B cell (primary cell): ENCODE data around the gene SPAG5. TPM values are rescaled to one million over a fixed set of nuclear protein-coding genes. Genes with fewer than 3 reads are reported as not detected.
A peak's percentile ranks its signal among the peaks of the same experiment; 100 is the strongest.

ENCODE experiments used
- ATAC-seq: fragments of 200-7000 bp; cut with Tn5 transposase; one replicate; pipeline ENCODE4 v1.10.0; 2021; ENCODE audit warnings: low read depth, mild to moderate bottlenecking, moderate number of reproducible peaks, moderate library complexity
- CTCF ChIA-PET: fragments of 350-600 bp; sonication (Branson Sonifier 250); formaldehyde crosslinking; loops from one replicate; lab custom pipeline; 2021; ENCODE audit warnings: antibody characterized with exemption, inconsistent platforms; lab: Charles Lee
- POLR2A ChIA-PET: fragments of 350-600 bp; sonication (Branson Sonifier 250); formaldehyde crosslinking; loops from one replicate; lab custom pipeline; 2021; ENCODE audit warnings: antibody characterized with exemption; lab: Charles Lee
- DNase-seq: peaks from one replicate; pipeline ENCODE4 v3.0.0; 2013
- H2AFZ ChIP-seq: 2 replicates; pipeline ENCODE4 v1.6.1; 2012; ENCODE audit warnings: mild to moderate bottlenecking, low read depth, low read length; ENCODE audit not compliant: insufficient read depth, poor library complexity, severe bottlenecking
- H3K27ac ChIP-seq, 2 donors: 1 replicate in 1 of 2; 2 replicates in 1 of 2; pipeline ENCODE4 v1.5.1; 2012 to 2013; ENCODE audit warnings: low read length in 2 of 2, mild to moderate bottlenecking in 2 of 2, moderate library complexity in 1 of 2
- H3K27me3 ChIP-seq, 4 experiments: fragments of 200-600 bp in 1 of 4; sonication (generic) in 1 of 4; replicated peaks in 1 of 4; 1 replicate in 2 of 4; 2 replicates in 2 of 4; pipeline versions ENCODE4 v1.6.1 to v1.7.0; 2013 to 2016; ENCODE audit warnings: low read length in 3 of 4, mild to moderate bottlenecking in 2 of 4, mixed read lengths in 1 of 4, moderate library complexity in 1 of 4; ENCODE audit not compliant: insufficient read depth in 4 of 4, control insufficient read depth in 3 of 4; ENCODE audit errors: control extremely low read depth in 1 of 4
- H3K36me3 ChIP-seq, 2 experiments: replicated peaks in 1 of 2; 1 replicate in 1 of 2; 2 replicates in 1 of 2; pipeline versions ENCODE4 v1.6.1 to v1.7.1; 2013; ENCODE audit warnings: low read length in 1 of 2; ENCODE audit not compliant: insufficient read depth in 2 of 2, control insufficient read depth in 1 of 2; ENCODE audit errors: control extremely low read depth in 1 of 2, extremely low read depth in 1 of 2
- H3K4me1 ChIP-seq, 2 donors: fragments of 200-600 bp in 1 of 2; sonication (generic) in 1 of 2; 1 replicate in 1 of 2; 2 replicates in 1 of 2; pipeline versions ENCODE4 v1.5.1 to v1.6.1; 2013 to 2017; ENCODE audit warnings: low read length in 2 of 2; ENCODE audit not compliant: control insufficient read depth in 2 of 2, insufficient read depth in 2 of 2
- H3K4me2 ChIP-seq: replicated peaks from 2 replicates; pipeline ENCODE3; 2012; ENCODE audit warnings: mild to moderate bottlenecking, low read depth, low read length; ENCODE audit not compliant: poor library complexity, severe bottlenecking
- H3K4me3 ChIP-seq, 5 experiments: fragments of 200-600 bp in 1 of 5; sonication (generic) in 1 of 5; 1 replicate in 3 of 5; 2 replicates in 2 of 5; pipeline versions ENCODE4 v1.5.1 to v1.7.0; 2011 to 2016; ENCODE audit warnings: low read length in 4 of 5, mild to moderate bottlenecking in 4 of 5, low read depth in 2 of 5, control low read depth in 1 of 5, moderate library complexity in 1 of 5; ENCODE audit not compliant: insufficient read depth in 1 of 5; ENCODE audit errors: control extremely low read depth in 1 of 5, extremely low read depth in 1 of 5
- H3K79me2 ChIP-seq: fragments of 200-600 bp; sonication (generic); one replicate; pipeline ENCODE4 v1.6.0; 2016; ENCODE audit warnings: low read length; ENCODE audit not compliant: control insufficient read depth, insufficient read depth
- H3K9ac ChIP-seq: fragments of 200-600 bp; sonication (generic); 2 replicates; pipeline ENCODE4 v1.6.1; 2017; ENCODE audit warnings: mild to moderate bottlenecking, low read length, moderate library complexity
- H3K9me3 ChIP-seq, 3 donors: one replicate each; pipeline versions ENCODE4 v1.6.1 to v1.7.1; 2013; ENCODE audit warnings: low read length in 2 of 3; ENCODE audit not compliant: control insufficient read depth in 2 of 3, insufficient read depth in 1 of 3; ENCODE audit errors: control extremely low read depth in 1 of 3
- H4K20me1 ChIP-seq: 2 replicates; pipeline ENCODE4 v1.6.0; 2012; ENCODE audit warnings: mild to moderate bottlenecking, low read length; ENCODE audit not compliant: insufficient read depth, control insufficient read depth, poor library complexity, severe bottlenecking
- H3K27ac Mint-ChIP-seq: one replicate; pipeline ENCODE4 v1.8.0; 2021; ENCODE audit warnings: mixed read lengths
- H3K27me3 Mint-ChIP-seq: one replicate; pipeline ENCODE4 v1.8.0; 2021; ENCODE audit warnings: mixed read lengths
- H3K4me1 Mint-ChIP-seq: one replicate; pipeline ENCODE4 v1.8.0; 2021; ENCODE audit warnings: mixed read lengths
- H3K4me3 Mint-ChIP-seq: one replicate; pipeline ENCODE4 v1.8.0; 2021; ENCODE audit warnings: mixed read lengths
- H3K9me3 Mint-ChIP-seq: one replicate; pipeline ENCODE4 v1.8.0; 2022; ENCODE audit warnings: mixed read lengths; ENCODE audit not compliant: insufficient read depth
- EZH2 ChIP-seq: IDR thresholded peaks from 2 replicates; pipeline ENCODE4 v1.6.1; 2012; ENCODE audit warnings: borderline replicate concordance, low read depth, mild to moderate bottlenecking, moderate library complexity, low read length; ENCODE audit not compliant: insufficient read depth, poor library complexity, severe bottlenecking
- WGBS: methylation state at CpG from one replicate; pipeline ENCODE4 v1.1.5; 2013; ENCODE audit warnings: missing lambda C conversion rate; ENCODE audit not compliant: insufficient coverage; 5-methylcytosine and 5-hydroxymethylcytosine counted together
- intact Hi-C: fragments of 100-400 bp; cut with micrococcal nuclease; formaldehyde crosslinking; loops from one replicate; pipeline ENCODE4 v1.10.0; 2022
- polyA plus RNA-seq: library from polyadenylated mRNA; depleted of rRNA; stranded (reverse); fragments of >200 nt; gene quantifications from 2 replicates; pipeline ENCODE4 v1.2.3, GENCODE V29; 2012
- total RNA-seq, 2 donors: library from RNA; stranded (reverse); fragments of 120-200 nt in 1 of 2; gene quantifications; 1 replicate in 1 of 2; 2 replicates in 1 of 2; pipeline versions ENCODE4 v1.2.3 to v1.2.4, GENCODE V29; 2013 to 2022
- TF ChIP-seq, protein P1 (sequence below): fragments of 200-600 bp; IDR thresholded peaks from one replicate; pipeline ENCODE4 v1.8.0; 2022; ENCODE audit warnings: antibody characterized with exemption, mild to moderate bottlenecking

SPAG5 gene
- total and polyA plus RNA-seq, 2 donors (not counting 1 experiment from before 2014, with no cell fraction given), result 4.7 to 8.0 TPM

DNA sequence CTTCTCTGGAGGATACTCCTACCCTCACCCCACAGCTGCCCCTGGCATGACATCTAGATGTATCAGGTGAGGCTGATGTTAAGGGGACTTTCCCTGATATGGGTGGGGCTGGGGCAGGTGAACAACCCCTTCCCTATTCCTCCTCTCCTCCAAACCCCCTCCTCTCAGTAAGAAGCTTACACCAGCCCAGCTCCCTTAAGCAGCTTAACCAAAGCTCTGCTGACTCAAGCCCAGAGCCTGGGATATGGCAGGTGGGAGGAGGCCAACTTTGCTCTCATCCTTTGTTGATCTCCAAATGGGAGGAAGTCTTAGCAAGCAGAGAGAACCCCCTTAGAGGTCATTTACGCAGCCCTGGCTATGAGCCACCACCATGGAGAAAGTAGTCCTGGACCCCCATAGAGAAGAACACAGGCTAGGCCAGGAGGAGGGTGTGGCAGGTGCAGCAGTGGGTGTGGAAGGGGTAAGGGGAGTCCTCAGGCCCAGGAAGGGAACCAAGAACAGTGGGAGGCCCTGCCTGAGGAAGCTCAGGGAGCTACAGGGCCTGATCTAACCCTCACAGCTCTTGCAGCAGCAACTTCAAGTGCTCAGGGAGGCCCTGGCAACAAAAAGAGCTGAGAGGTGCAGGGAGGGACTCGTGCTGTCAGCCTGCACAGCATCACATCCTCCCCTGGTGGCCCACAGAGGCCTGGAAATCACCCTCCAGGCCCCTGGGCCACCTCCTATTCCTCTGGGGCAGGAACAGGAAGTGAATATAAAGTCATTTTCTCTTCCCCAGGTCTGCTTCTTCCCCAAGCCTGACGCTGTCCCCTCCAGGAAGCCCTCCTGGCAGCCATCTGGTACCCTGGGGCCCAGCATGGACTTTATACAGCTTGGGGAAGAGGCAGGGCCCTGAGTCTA, 49.3 kb downstream of the SPAG5 start:
- 45% methylated on average over 2 of the region's 3 CpGs for WGBS
- CTCF ChIA-PET, result interaction anchor here (1.2 to 5.2 kb wide), 8 partner anchors 9 to 66 kb away, joined by 3 to 31 read pairs (median 10); partner anchors contain the start of gene PIGS
- H3K9me3 ChIP-seq, result no peaks in the 10 kb centered on the region
- intact Hi-C loops, result loop anchor here (2.0 kb wide), 1 partner anchor 55 kb away; no protein-coding TSS in a partner anchor
- Mint-ChIP-seq H3K27ac (peak overlapping the region; percentile 96), H3K4me1 (peaks cover 63% of the 10 kb centered on the region), H3K4me3 (peak overlapping the region; percentile 83), H3K27me3 (no peaks in the 10 kb centered on the region), H3K9me3 (no peaks in the 10 kb centered on the region)
- ATAC-seq (peak; percentile 60), DNase-seq (peak; percentile 90)
- H3K27ac ChIP-seq, result peak overlapping the region; percentile 91 to 97
- no peak overlapping the region for H2AFZ ChIP-seq
- POLR2A ChIA-PET, result interaction anchor here (0.6 to 0.7 kb wide), 2 partner anchors 50 to 211 kb away, joined by 3 read pairs; no protein-coding TSS in a partner anchor
- TF ChIP-seq EZH2, result no peak
- TF ChIP-seq, protein P1, sequence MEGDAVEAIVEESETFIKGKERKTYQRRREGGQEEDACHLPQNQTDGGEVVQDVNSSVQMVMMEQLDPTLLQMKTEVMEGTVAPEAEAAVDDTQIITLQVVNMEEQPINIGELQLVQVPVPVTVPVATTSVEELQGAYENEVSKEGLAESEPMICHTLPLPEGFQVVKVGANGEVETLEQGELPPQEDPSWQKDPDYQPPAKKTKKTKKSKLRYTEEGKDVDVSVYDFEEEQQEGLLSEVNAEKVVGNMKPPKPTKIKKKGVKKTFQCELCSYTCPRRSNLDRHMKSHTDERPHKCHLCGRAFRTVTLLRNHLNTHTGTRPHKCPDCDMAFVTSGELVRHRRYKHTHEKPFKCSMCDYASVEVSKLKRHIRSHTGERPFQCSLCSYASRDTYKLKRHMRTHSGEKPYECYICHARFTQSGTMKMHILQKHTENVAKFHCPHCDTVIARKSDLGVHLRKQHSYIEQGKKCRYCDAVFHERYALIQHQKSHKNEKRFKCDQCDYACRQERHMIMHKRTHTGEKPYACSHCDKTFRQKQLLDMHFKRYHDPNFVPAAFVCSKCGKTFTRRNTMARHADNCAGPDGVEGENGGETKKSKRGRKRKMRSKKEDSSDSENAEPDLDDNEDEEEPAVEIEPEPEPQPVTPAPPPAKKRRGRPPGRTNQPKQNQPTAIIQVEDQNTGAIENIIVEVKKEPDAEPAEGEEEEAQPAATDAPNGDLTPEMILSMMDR, result no peak
- peaks cover 11% of the 10 kb centered on the region for H3K79me2 ChIP-seq
- peak overlapping the region; percentile 35 for H3K9ac ChIP-seq
- peaks cover 58 to 62% of the 10 kb centered on the region in 2 donors for H3K4me1 ChIP-seq
- H3K4me3 ChIP-seq, result peak overlapping the region in 1 of 5 experiments; percentile 11
- H3K36me3 ChIP-seq, result peaks cover 9 to 42% of the 10 kb centered on the region in 2 experiments
- peak overlapping the region; percentile 85 for H3K4me2 ChIP-seq
- no peaks in the 10 kb centered on the region for H3K27me3 ChIP-seq
- H4K20me1 ChIP-seq, result peaks cover 7% of the 10 kb centered on the region
